Thyroid gland (tissue), 4 donors: ENCODE data around the gene RSRC1.

ENCODE experiments used
- CTCF ChIP-seq, 6 experiments: fragments of 200-600 bp in 3 of 6; fragments of 450-650 bp in 3 of 6; sonication (generic) in 3 of 6; IDR thresholded peaks; one replicate each; pipeline ENCODE4 v1.5.1; 2016 to 2019; ENCODE audit warnings: antibody characterized with exemption in 6 of 6, mild to moderate bottlenecking in 2 of 6, inconsistent platforms in 1 of 6, moderate library complexity in 1 of 6
- POLR2A ChIP-seq, 2 donors: fragments of 450-650 bp; IDR thresholded peaks; one replicate each; pipeline ENCODE4 v1.6.1; 2017; ENCODE audit warnings: antibody characterized with exemption in 2 of 2, mild to moderate bottlenecking in 2 of 2, moderate library complexity in 1 of 2

- TF ChIP-seq CTCF (IDR thresholded peaks at IDR 0.05) (no peak), POLR2A (IDR thresholded peaks at IDR 0.05) (no peak)
Observed at GRCh38 chr3:158233791-158234190, 123.9 kb downstream of the RSRC1 start.
